Ishikawa (cell line): ENCODE measurements around the gene EIF4B.

Experiments
- CEBPB ChIP-seq: IDR thresholded peaks from 2 replicates; pipeline ENCODE4 v1.6.1; 2012
- CREB1 ChIP-seq: IDR thresholded peaks from 2 replicates; pipeline ENCODE4 v1.6.1; 2012; ENCODE audit warnings: low read depth
- EGR1 ChIP-seq: IDR thresholded peaks from 2 replicates; pipeline ENCODE4 v1.6.1; 2012
- EP300 ChIP-seq: IDR thresholded peaks from 2 replicates; pipeline ENCODE4 v1.6.1; 2012; ENCODE audit warnings: borderline replicate concordance
- FOXM1 ChIP-seq: IDR thresholded peaks from 2 replicates; pipeline ENCODE4 v1.6.1; 2012; ENCODE audit warnings: low read depth, borderline replicate concordance
- MAX ChIP-seq: IDR thresholded peaks from 2 replicates; pipeline ENCODE4 v1.6.1; 2012
- NFIC ChIP-seq: IDR thresholded peaks from 2 replicates; pipeline ENCODE4 v1.6.1; 2012
- RAD21 ChIP-seq: IDR thresholded peaks from 2 replicates; pipeline ENCODE4 v1.6.1; 2012; ENCODE audit warnings: low read depth
- REST ChIP-seq: IDR thresholded peaks from 2 replicates; pipeline ENCODE4 v1.6.1; 2012; ENCODE audit warnings: low read depth, mild to moderate bottlenecking
- TAF1 ChIP-seq: IDR thresholded peaks from 2 replicates; pipeline ENCODE4 v1.6.1; 2012; ENCODE audit warnings: low read depth, mild to moderate bottlenecking
- TCF12 ChIP-seq: IDR thresholded peaks from 2 replicates; pipeline ENCODE4 v1.6.1; 2012; ENCODE audit warnings: low read depth
- TEAD4 ChIP-seq: IDR thresholded peaks from 2 replicates; pipeline ENCODE4 v1.6.1; 2012
- USF1 ChIP-seq: IDR thresholded peaks from 2 replicates; pipeline ENCODE4 v1.6.1; 2012
- YY1 ChIP-seq: IDR thresholded peaks from 2 replicates; pipeline ENCODE4 v1.6.1; 2012; ENCODE audit warnings: low read depth
- ZBTB7A ChIP-seq: IDR thresholded peaks from 2 replicates; pipeline ENCODE4 v1.6.1; 2012; ENCODE audit warnings: low read depth

The EIF4B gene

DNA sequence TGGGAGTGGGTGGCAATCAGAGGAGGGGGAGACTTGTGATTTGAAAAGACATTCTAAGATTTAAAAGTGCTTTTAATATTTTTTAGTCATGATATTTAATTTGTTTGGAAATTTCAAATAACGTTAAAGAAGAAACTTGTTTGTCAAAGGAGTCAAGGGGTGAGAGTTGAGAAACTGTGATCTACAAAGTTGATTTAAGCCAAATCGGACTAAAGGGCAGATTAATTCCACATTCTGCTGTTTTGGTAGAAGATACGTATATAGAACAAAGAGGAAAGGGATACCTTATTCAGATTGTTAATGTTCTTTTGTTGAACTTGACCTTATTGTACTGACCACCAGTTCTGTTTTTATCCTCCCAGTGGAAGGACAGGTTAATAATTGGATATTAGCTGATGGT is 6.7 kb downstream of the EIF4B start:
- TF ChIP-seq FOXM1 (no peak), CREB1 (no peak), ZBTB7A (no peak), TAF1 (no peak), NFIC (no peak), YY1 (no peak), USF1 (no peak), EP300 (no peak), CEBPB (no peak), MAX (no peak), RAD21 (no peak), EGR1 (no peak), REST (no peak), TEAD4 (no peak), TCF12 (no peak)

GRCh38 chr12:53014709-53015108 is 8.5 kb downstream of the EIF4B start:
- no peak for TF ChIP-seq EP300
- TF ChIP-seq ZBTB7A, result no peak
- no peak for TF ChIP-seq TCF12
- TF ChIP-seq USF1, result no peak
- no peak for TF ChIP-seq REST
- no peak for TF ChIP-seq NFIC
- TF ChIP-seq TAF1, result no peak
- no peak for TF ChIP-seq CEBPB
- TF ChIP-seq RAD21, result no peak
- no peak for TF ChIP-seq CREB1
- TF ChIP-seq TEAD4, result no peak
- TF ChIP-seq YY1, result no peak

- TF ChIP-seq EGR1 (no peak), TEAD4 (no peak), EP300 (no peak), ZBTB7A (no peak), TAF1 (no peak), RAD21 (no peak), FOXM1 (no peak), REST (no peak), USF1 (no peak), YY1 (no peak), CEBPB (no peak)
Observed at GRCh38 chr12:53025250-53025649, 19.0 kb downstream of the EIF4B start.

DNA sequence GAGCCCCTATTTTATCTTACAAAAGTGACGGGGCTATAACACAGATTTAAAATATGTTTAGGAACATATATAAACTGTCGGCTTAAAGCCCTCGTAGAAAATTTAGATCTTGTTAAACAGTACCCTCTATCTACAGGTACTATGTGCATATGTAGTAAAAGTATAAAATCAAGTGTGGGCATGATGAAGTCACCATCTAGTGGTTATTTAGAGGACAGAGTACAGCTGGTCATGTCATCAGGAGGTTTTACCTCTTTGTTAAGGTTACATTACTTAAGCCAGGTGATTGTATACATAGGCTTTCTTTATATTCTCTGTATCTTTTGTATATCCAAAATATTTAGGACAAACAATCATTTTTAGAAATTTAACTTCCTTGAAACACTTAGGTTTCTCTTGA is 25.4 kb downstream of the EIF4B start:
- TF ChIP-seq MAX (no peak), TCF12 (no peak), EGR1 (no peak), USF1 (no peak), FOXM1 (no peak), REST (no peak), NFIC (no peak), TAF1 (no peak), RAD21 (no peak), ZBTB7A (no peak), CEBPB (no peak)
